ENCODE measurements around the gene CARM1.
A peak's percentile ranks its signal among the peaks of the same experiment; 100 is the strongest.

Gene CARM1

DNA sequence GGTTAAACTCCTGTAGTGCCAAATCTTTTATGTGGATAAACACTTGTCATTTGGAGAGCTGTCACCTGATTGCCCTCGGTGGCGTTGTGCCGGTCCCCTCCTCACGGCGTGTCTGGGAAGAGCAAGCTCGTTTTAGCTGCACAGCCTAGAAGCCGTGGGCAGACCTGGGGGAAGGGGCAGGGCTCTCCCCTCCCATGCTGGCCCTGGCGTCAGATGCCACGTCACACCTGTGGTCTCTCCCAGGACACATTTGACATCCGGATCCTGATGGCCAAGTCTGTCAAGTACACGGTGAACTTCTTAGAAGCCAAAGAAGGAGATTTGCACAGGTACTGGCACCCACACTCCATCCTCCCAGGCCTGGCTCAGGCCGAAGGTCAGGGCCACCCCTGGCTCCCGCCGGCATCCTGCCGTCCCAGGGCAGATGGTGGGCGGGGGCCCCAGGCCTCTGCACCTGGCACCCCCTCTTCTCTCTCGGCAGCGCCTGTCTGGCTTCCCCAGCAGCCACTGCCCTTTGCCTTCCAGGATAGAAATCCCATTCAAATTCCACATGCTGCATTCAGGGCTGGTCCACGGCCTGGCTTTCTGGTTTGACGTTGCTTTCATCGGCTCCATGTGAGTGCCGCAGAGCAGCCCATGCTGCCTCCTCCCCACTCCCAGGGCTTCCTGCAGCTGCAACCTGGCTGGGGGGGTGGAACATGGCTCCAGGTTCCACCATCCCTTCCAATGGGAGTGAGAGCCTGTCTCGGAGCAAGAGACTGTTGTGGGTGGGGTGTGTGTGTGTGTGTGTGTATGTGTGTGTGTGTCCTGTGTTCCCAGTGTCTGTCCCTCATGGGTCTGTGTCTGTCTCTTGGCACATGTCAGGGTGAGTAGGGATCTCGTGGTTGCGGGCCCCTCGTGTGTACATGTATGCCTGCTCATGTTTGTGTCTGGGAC lies 48.3 kb downstream of the CARM1 start:
- Histone ChIP-seq H3K36me3 (ENCODE audit: control insufficient read depth, insufficient read depth, low read length) (peaks cover 79% of the 10 kb centered on the region), H3K9ac (ENCODE audit: low read depth, low read length) (no peak overlapping the region), H3K4me1 (ENCODE audit: control insufficient read depth, insufficient read depth, low read length) (no peaks in the 10 kb centered on the region), H3K4me3 (ENCODE audit: low read depth, low read length) (no peak overlapping the region), H3K27me3 (ENCODE audit: control insufficient read depth, insufficient read depth, low read length) (no peaks in the 10 kb centered on the region), H3K9me3 (ENCODE audit: control insufficient read depth, insufficient read depth, low read length) (no peaks in the 10 kb centered on the region)

DNA sequence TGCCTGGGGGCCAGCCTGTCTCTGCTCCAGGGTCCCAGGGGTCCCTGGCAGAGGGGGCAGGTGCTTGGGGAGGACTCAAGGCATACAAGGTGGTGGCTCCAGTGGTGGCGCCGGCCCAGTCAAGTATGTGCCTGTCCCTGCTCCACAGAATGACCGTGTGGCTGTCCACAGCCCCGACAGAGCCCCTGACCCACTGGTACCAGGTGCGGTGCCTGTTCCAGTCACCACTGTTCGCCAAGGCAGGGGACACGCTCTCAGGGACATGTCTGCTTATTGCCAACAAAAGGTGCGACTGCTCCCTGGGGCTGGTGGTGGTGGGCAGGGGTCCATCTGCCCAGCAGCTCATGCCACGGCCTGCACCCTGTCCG lies 48.9 kb downstream of the CARM1 start:
- Histone ChIP-seq H3K4me1 (ENCODE audit: control insufficient read depth, insufficient read depth, low read length) (no peaks in the 10 kb centered on the region), H3K4me3 (ENCODE audit: low read depth, low read length) (no peak overlapping the region), H3K9me3 (ENCODE audit: control insufficient read depth, insufficient read depth, low read length) (no peaks in the 10 kb centered on the region), H3K36me3 (ENCODE audit: control insufficient read depth, insufficient read depth, low read length) (peaks cover 77% of the 10 kb centered on the region), H3K27me3 (ENCODE audit: control insufficient read depth, insufficient read depth, low read length) (no peaks in the 10 kb centered on the region), H3K9ac (ENCODE audit: low read depth, low read length) (no peak overlapping the region)

DNA sequence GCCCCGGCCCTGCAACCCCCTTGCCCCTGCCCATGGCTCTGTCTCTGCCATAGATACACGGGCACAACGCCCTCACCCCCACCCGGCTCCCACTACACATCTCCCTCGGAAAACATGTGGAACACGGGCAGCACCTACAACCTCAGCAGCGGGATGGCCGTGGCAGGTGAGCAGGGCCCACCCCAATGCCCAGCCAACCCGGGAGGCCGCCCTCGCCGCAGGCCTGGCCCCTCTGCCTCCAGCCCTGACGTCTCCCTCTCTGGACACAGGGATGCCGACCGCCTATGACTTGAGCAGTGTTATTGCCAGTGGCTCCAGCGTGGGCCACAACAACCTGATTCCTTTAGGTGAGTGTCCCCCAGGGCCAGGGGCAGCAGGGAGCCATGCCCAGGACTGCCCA lies 49.4 kb downstream of the CARM1 start:
- peaks cover 75% of the 10 kb centered on the region for H3K36me3 ChIP-seq (ENCODE audit: control insufficient read depth, insufficient read depth, low read length)
- no peaks in the 10 kb centered on the region for H3K4me1 ChIP-seq (ENCODE audit: control insufficient read depth, insufficient read depth, low read length)
- no peaks in the 10 kb centered on the region for H3K9me3 ChIP-seq (ENCODE audit: control insufficient read depth, insufficient read depth, low read length)
- H3K4me3 ChIP-seq (ENCODE audit: low read depth, low read length), result no peak overlapping the region
- H3K9ac ChIP-seq (ENCODE audit: low read depth, low read length), result no peak overlapping the region
- no peaks in the 10 kb centered on the region for H3K27me3 ChIP-seq (ENCODE audit: control insufficient read depth, insufficient read depth, low read length)

DNA sequence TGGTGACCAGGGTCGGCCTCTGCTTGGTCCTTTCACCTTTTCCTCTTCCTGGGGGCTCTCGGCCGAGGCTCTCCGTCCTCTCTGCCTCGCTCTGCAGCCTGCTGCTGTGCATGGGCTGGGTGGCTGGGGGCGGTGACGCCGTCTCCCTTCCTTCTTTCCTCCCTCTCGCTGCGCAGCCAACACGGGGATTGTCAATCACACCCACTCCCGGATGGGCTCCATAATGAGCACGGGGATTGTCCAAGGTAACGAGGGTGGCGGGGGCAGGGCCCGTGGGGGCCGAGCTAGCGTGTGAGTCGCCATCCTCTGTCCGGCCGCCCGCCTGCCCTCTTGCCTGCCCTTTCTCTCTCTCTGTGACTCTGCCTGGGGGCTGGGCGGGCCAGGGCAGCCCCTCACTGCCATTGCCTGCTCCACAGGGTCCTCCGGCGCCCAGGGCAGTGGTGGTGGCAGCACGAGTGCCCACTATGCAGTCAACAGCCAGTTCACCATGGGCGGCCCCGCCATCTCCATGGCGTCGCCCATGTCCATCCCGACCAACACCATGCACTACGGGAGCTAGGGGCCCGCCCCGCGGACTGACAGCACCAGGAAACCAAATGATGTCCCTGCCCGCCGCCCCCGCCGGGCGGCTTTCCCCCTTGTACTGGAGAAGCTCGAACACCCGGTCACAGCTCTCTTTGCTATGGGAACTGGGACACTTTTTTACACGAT lies 50.0 kb downstream of the CARM1 start:
- Histone ChIP-seq H3K27me3 (ENCODE audit: control insufficient read depth, insufficient read depth, low read length) (no peaks in the 10 kb centered on the region), H3K9me3 (ENCODE audit: control insufficient read depth, insufficient read depth, low read length) (no peaks in the 10 kb centered on the region), H3K9ac (ENCODE audit: low read depth, low read length) (no peak overlapping the region), H3K4me3 (ENCODE audit: low read depth, low read length) (no peak overlapping the region), H3K36me3 (ENCODE audit: control insufficient read depth, insufficient read depth, low read length) (peaks cover 70% of the 10 kb centered on the region), H3K4me1 (ENCODE audit: control insufficient read depth, insufficient read depth, low read length) (no peaks in the 10 kb centered on the region)

DNA sequence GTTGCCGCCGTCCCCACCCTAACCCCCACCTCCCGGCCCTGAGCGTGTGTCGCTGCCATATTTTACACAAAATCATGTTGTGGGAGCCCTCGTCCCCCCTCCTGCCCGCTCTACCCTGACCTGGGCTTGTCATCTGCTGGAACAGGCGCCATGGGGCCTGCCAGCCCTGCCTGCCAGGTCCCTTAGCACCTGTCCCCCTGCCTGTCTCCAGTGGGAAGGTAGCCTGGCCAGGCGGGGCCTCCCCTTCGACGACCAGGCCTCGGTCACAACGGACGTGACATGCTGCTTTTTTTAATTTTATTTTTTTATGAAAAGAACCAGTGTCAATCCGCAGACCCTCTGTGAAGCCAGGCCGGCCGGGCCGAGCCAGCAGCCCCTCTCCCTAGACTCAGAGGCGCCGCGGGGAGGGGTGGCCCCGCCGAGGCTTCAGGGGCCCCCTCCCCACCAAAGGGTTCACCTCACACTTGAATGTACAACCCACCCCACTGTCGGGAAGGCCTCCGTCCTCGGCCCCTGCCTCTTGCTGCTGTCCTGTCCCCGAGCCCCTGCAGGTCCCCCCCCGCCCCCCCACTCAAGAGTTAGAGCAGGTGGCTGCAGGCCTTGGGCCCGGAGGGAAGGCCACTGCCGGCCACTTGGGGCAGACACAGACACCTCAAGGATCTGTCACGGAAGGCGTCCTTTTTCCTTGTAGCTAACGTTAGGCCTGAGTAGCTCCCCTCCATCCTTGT lies 50.7 kb downstream of the CARM1 start:
- Histone ChIP-seq H3K36me3 (ENCODE audit: control insufficient read depth, insufficient read depth, low read length) (peaks cover 65% of the 10 kb centered on the region), H3K4me1 (ENCODE audit: control insufficient read depth, insufficient read depth, low read length) (no peaks in the 10 kb centered on the region), H3K9ac (ENCODE audit: low read depth, low read length) (no peak overlapping the region), H3K4me3 (ENCODE audit: low read depth, low read length) (no peak overlapping the region), H3K9me3 (ENCODE audit: control insufficient read depth, insufficient read depth, low read length) (no peaks in the 10 kb centered on the region), H3K27me3 (ENCODE audit: control insufficient read depth, insufficient read depth, low read length) (no peaks in the 10 kb centered on the region)

DNA sequence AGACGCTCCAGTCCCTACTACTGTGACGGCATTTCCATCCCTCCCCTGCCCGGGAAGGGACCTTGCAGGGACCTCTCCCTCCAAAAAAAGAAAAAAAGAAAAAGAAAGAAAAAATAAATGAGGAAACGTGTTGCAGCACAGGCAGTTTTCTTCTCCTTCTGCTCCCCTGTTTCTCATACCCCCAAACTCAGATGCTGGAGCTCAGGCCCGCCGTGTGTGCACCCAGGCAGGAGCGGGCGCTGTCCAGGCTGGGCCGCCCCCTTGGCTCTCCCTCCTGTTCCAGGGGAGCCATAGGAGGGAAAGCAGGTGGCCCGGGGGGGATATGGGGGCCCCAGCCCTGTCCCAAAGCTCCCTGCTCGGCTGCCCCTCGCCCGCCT lies 51.3 kb downstream of the CARM1 start:
- Histone ChIP-seq H3K27me3 (ENCODE audit: control insufficient read depth, insufficient read depth, low read length) (no peaks in the 10 kb centered on the region), H3K4me1 (ENCODE audit: control insufficient read depth, insufficient read depth, low read length) (no peaks in the 10 kb centered on the region), H3K4me3 (ENCODE audit: low read depth, low read length) (no peak overlapping the region), H3K9me3 (ENCODE audit: control insufficient read depth, insufficient read depth, low read length) (no peaks in the 10 kb centered on the region), H3K36me3 (ENCODE audit: control insufficient read depth, insufficient read depth, low read length) (peaks cover 68% of the 10 kb centered on the region), H3K9ac (ENCODE audit: low read depth, low read length) (no peak overlapping the region)

DNA sequence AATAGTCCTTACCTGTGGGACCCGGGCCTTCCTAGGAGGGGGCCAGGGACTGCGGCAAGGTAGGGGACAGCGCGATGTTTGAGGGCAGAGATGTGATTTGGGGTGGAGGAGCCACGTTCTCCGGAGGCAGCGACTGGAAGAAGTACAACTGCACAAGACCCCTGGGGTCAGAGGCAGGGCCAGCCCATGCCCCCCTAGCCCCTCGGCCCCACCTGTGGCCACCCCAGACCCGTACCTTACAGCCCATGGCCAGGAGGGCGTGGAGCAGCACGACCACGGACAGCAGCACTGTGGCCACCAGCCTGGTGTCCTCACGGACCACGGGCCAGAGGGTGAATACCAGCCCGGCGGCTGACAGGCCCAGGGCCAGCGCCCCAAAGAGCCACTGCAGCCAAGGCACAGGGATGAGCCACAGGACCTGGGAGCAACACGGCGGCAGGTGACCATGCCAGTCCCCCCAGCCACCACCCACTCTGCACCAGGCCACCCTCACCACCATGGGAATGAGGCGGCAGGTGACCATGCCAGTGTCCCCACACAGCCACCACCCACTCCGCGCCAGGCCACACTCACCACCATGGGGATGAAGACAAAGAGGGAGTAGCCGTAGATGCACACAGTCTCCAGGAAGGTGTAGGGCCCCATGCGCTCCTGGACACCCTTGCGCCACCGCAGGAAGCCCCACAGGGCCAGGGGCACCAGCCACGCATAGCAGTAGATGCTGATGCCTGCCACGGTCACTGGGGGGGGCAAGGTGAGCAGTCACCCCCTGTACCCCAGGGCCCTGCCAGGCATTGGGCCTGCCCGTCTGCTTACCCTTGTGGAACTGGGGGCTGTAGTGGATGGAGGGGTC lies 52.1 kb downstream of the CARM1 start:
- H3K4me1 ChIP-seq (ENCODE audit: control insufficient read depth, insufficient read depth, low read length), result no peaks in the 10 kb centered on the region
- peaks cover 70% of the 10 kb centered on the region for H3K36me3 ChIP-seq (ENCODE audit: control insufficient read depth, insufficient read depth, low read length)
- H3K9ac ChIP-seq (ENCODE audit: low read depth, low read length), result no peak overlapping the region
- H3K9me3 ChIP-seq (ENCODE audit: control insufficient read depth, insufficient read depth, low read length), result no peaks in the 10 kb centered on the region
- no peak overlapping the region for H3K4me3 ChIP-seq (ENCODE audit: low read depth, low read length)
- no peaks in the 10 kb centered on the region for H3K27me3 ChIP-seq (ENCODE audit: control insufficient read depth, insufficient read depth, low read length)

DNA sequence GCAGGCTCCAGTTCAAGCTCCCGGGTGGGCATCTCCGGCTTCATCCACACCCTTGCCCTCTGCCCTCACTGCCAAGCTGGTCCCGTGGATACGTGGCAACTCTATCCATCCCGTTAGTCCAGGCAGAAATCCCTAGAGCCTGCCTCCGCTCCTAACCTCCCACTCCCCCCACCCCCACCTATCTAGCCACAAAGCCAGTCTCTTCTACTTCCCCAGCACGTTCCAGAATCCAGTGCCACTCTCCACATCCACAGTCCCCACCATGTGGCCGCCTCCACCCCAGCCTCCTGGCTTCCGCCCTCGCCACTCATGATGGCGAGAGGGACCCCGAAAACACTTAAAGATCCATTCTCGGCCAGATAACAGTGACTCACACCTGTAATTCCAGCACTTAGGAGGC lies 53.2 kb downstream of the CARM1 start:
- H3K27me3 ChIP-seq (ENCODE audit: control insufficient read depth, insufficient read depth, low read length), result no peaks in the 10 kb centered on the region
- H3K36me3 ChIP-seq (ENCODE audit: control insufficient read depth, insufficient read depth, low read length), result peaks cover 59% of the 10 kb centered on the region
- H3K4me1 ChIP-seq (ENCODE audit: control insufficient read depth, insufficient read depth, low read length), result no peaks in the 10 kb centered on the region
- H3K9ac ChIP-seq (ENCODE audit: low read depth, low read length), result no peak overlapping the region
- H3K9me3 ChIP-seq (ENCODE audit: control insufficient read depth, insufficient read depth, low read length), result no peaks in the 10 kb centered on the region
- no peak overlapping the region for H3K4me3 ChIP-seq (ENCODE audit: low read depth, low read length)

DNA sequence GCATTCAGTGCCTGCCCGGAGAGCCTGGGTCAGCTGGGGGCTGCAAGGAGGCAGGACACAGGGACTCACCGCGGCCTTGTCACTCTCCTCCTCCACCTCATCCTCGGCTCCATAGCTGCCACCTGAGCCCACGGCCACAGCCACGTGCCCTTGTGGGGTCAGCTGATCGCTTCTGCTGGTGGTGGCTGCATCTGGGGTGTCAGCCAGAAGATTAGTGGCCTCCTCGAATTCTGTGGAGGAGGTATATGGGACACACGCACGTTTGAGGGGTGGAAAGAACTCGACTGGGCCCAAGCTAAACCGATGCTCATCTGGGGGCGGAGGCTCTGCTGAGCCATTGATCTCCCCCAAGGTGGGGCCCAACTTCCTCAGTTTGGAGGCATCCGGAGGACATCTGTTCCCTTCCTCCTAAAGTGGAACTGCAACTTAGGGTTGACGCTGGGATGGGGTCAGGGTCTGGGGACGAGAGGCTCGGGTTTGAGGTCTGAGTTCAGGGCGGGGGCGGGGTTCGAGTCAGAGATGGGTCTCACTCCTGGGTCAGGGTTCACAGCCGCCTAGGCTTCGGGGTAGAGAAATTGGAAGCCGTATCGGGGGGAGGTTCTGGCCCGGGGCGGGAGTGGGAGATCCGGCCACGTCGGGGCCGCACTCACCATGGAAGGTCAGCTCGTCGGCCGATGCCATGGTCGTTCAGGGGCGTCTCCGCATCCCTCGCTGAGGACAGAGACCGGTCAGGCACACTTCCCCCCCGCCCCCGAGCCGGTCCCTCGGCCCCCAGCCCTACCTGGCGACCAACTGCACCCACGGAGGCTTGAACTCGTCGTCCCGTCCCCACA lies 56.6 kb downstream of the CARM1 start:
- H3K27me3 ChIP-seq (ENCODE audit: control insufficient read depth, insufficient read depth, low read length), result no peaks in the 10 kb centered on the region
- H3K9ac ChIP-seq (ENCODE audit: low read depth, low read length), result peak overlapping the region; percentile 87
- H3K4me1 ChIP-seq (ENCODE audit: control insufficient read depth, insufficient read depth, low read length), result peaks cover 3% of the 10 kb centered on the region
- no peaks in the 10 kb centered on the region for H3K9me3 ChIP-seq (ENCODE audit: control insufficient read depth, insufficient read depth, low read length)
- peaks cover 28% of the 10 kb centered on the region for H3K36me3 ChIP-seq (ENCODE audit: control insufficient read depth, insufficient read depth, low read length)
- H3K4me3 ChIP-seq (ENCODE audit: low read depth, low read length), result peak overlapping the region; percentile 85

DNA sequence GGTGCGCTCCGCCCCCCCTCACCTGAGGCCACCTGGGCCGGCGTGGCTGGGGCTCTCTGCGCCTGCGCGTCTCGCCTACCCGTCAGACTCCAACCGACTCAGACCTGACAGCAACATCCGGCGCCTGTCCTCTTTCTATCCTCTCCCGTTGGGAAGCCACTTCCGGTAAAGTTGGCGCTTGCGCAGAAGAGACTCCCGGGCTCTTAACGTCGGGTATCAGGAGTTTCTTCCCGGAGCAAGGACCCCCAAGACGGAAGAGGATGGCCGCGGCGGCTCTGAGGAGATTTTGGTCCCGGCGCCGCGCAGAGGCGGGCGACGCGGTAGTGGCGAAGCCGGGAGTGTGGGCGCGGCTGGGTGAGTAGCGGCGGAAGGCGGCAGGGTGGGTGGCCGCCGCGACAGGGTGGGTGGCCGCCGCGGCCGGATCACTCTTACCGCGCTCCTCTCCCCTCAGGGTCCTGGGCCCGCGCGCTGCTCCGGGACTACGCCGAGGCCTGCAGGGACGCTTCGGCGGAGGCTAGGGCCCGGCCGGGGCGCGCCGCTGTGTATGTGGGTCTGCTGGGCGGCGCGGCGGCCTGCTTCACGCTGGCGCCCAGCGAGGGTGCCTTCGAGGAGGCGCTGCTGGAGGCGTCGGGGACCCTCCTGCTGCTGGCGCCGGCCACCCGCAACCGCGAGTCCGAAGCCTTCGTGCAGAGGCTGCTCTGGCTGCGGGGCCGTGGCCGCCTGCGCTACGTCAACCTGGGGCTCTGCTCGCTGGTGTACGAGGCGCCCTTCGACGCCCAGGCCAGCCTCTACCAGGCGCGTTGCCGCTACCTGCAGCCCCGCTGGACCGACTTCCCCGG lies 57.4 kb downstream of the CARM1 start, which contains the start of the genes TIMM29 and YIPF2:
Gene TIMM29 (plus strand): TSS at position 249 of the 839 bp plus-strand sequence. CDS start 12 bp downstream, at position 261.
Gene YIPF2 (minus strand): TSS at position 77 of the 839 bp plus-strand sequence. CDS start 229 bp downstream, outside the sequence.
- Histone ChIP-seq H3K4me1 (ENCODE audit: control insufficient read depth, insufficient read depth, low read length) (peaks cover 3% of the 10 kb centered on the region), H3K36me3 (ENCODE audit: control insufficient read depth, insufficient read depth, low read length) (peaks cover 21% of the 10 kb centered on the region), H3K9me3 (ENCODE audit: control insufficient read depth, insufficient read depth, low read length) (no peaks in the 10 kb centered on the region), H3K4me3 (ENCODE audit: low read depth, low read length) (peak within 1 kb of the TSS; percentile 85), H3K9ac (ENCODE audit: low read depth, low read length) (peak within 1 kb of the TSS; percentile 87), H3K27me3 (ENCODE audit: control insufficient read depth, insufficient read depth, low read length) (no peaks in the 10 kb centered on the region)
